GM12875 (cell line): ENCODE results near the gene SLC25A39.
"Not testable (repeated sequence)": the region's sequence is repeated elsewhere in the genome, so short reads cannot be mapped to it uniquely, and the experiment has no call there.

Source experiments
- H3K4me3 ChIP-seq: one replicate; pipeline ENCODE4 v1.5.1; 2011; ENCODE audit warnings: low read depth, low read length, control low read depth
- TF ChIP-seq, protein P1 (sequence below): IDR thresholded peaks from 2 replicates; pipeline ENCODE4 v1.5.1; 2011; ENCODE audit warnings: low read depth, mild to moderate bottlenecking, control low read depth, inconsistent platforms, low read length, moderate library complexity, borderline replicate concordance; ENCODE audit not compliant: insufficient read depth

The SLC25A39 gene

DNA sequence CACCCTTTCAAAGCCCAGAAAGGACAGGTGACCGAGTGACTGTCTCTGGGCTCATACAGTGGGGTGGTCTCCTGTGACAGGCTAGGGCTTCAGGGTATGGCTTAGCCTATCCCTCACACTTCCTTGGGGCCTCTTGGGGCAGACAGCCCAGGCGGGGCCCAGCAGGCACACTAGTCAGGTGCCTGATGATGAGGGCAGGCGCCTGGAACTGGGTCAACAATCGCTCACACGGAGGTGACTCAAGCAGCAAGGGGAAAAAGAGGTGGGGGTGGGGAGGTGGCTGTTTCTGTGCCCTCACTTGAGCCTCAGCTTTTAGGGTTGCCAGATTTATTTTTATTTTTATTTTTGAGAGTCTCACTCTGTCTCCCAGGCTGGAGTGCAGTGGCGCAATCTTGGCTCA, 14.1 kb upstream of the SLC25A39 start:
- H3K4me3 ChIP-seq: no peak overlapping the region
- TF ChIP-seq, protein P1, sequence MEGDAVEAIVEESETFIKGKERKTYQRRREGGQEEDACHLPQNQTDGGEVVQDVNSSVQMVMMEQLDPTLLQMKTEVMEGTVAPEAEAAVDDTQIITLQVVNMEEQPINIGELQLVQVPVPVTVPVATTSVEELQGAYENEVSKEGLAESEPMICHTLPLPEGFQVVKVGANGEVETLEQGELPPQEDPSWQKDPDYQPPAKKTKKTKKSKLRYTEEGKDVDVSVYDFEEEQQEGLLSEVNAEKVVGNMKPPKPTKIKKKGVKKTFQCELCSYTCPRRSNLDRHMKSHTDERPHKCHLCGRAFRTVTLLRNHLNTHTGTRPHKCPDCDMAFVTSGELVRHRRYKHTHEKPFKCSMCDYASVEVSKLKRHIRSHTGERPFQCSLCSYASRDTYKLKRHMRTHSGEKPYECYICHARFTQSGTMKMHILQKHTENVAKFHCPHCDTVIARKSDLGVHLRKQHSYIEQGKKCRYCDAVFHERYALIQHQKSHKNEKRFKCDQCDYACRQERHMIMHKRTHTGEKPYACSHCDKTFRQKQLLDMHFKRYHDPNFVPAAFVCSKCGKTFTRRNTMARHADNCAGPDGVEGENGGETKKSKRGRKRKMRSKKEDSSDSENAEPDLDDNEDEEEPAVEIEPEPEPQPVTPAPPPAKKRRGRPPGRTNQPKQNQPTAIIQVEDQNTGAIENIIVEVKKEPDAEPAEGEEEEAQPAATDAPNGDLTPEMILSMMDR: no peak

DNA sequence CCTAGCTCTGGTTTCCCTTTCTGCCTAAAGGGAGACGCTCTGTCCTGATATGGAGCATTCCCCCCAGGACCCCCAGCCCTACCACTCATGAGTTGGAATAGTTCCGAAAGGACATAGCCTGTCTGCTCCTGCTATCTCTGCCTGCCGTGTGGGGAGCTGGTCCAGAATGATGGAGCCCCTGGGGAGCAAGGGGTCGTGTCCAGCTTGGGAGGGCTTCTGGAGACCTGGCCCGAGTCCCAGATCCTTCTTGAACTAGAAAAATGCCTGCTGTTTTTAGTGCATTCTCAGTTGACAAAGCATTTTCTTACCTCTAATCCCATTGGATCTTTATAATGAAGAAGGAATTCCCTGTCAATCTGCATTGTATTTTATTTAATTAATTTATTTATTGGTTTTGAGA, 11.3 kb upstream of the SLC25A39 start:
- TF ChIP-seq, protein P1: no peak
- H3K4me3 ChIP-seq: no peak overlapping the region

DNA sequence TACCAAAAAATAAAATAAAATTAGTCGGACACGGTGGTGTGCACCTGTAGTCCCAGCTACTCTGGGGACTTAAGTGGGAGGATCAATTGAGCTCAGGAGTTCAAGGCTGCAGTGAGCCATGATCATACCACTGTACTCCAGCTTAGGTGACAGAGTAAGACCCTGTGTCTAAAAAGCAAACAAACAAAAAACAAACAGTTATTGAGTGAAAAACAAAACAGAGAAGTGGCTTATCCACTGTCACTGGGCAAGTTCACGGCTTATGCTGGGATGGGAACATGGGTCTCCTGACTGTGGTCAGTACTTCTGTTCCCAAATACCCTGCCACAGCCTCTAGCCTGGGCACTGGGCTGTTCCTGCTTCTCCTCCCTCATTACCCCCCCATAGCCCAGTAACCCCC, 10.9 kb upstream of the SLC25A39 start:
- TF ChIP-seq, protein P1: no peak
- no peak overlapping the region for H3K4me3 ChIP-seq

DNA sequence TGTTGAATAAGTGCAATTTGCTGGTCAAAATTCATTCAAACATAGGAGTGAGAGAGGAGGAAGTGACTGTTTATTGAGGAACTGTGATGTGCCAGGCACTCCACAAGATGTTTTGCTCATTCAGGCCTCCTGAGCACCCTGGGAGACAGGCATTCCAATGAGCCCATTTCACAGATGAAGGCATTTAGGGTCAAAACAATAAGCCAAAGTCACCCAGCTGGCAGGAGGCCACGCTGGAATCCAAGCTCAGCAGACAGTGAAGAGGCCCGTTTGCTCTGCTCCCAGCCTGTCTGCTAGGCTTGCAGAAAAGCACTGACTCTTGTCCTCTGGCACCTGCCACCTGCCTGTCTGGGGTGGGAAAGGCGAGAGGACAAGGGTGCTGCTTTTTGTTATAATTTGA, 10.1 kb upstream of the SLC25A39 start:
- H3K4me3 ChIP-seq: no peak overlapping the region
- TF ChIP-seq, protein P1: no peak

DNA sequence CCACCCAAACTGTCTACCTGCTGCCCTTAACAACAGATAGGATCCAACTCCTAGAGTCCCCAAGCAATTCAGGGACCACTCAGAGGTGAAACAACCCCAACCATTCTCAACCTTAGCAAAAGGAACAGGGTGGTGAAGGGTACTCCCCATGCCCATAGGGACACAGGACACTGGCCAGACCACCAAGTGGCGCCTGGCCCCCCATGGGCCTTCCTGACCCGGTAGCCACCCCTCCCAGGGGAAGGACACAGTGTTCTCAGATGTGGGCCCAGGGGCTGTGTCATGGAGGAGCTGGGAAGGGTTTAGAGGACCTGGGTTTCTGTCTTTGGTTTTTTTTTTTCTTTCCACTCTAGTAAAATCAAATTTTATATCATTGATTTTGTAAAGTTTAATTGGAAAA, 9.7 kb upstream of the SLC25A39 start:
- H3K4me3 ChIP-seq: no peak overlapping the region
- TF ChIP-seq, protein P1: no peak

DNA sequence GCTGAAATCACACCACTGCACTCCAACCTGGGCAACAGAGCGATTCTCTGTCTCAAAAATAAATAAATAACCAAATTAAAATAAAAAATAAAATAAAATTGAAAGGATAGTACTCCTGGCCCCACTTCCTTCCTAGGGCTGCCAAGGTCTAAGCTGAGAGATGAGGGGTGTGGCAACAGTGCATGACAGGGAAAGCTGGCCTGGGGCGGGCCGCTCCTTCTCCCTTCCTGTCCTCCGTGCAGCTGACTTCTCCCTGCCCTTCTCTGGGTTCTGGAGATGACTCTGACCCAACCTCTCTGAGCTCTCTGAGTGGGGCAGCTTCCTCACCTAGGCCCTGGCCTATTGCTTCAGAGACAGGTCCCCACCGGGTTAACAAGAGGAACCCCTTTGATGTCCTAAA, 8.7 kb upstream of the SLC25A39 start:
- TF ChIP-seq, protein P1: no peak
- no peak overlapping the region for H3K4me3 ChIP-seq

DNA sequence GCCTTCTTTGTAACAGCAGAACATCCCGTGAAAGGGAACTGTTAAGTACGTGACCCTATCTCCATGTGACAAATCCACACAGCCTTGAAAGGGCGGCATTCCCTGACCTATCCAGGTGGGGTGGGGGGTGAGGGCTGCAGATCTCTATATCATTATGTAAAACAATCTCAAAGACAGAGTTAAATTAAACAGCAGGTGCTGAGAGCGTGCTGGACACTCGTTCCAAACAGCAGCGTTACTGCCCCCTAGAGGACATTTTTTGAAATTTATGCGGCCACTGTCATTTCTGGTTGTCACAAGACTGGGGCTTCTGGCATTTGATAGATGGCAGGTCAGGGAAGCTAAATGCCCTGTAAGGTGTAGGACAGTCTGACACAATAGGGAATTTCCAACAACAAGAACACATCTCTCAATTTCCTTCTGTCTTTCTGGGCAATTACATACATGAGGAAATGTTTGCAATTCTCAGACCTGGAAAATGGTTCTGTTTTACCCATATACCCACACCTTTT, 6.7 kb upstream of the SLC25A39 start:
- no peak overlapping the region for H3K4me3 ChIP-seq
- TF ChIP-seq, protein P1: peak; percentile 67; the same call in 1 of the 2 replicates

DNA sequence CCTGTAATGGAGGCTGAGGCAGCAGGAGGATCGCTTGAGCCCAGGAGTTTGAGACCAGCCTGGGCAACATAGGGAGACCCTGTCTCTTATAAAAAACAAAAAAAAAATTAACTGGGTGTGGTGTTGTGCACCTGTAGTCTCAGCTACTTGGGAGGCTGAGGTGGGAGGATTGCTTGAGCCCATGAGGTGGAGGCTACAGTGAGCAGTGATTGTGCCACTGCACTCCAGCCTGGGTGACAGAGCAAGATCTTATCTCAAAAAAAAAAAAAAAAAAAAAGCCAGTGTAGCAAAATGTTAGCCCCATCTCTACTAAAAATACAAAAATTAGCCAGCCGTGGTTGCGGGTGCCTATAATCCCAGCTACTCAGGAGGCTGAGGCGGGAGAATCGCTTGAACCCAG, 5.6 kb upstream of the SLC25A39 start:
- H3K4me3 ChIP-seq: not testable (repeated sequence)

DNA sequence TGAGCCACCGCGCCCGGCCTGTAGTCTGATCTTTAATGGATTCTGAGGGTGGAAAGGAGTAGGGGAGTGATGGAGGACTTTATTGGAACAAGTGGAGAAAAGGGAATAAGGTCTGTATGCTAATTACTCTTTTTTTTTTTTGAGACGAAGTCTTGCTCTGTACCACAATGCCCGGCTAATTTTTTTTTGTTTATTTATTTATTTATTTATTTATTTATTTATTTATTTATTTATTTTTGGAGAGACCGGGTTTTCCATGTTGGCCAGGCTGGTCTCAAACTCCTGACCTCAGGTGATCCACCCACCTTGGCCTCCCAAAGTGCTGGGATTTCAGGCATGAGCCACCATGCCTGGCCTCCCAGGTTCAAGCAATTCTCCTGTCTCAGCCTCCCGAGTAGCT, 4.9 kb upstream of the SLC25A39 start:
- H3K4me3 ChIP-seq: not testable (repeated sequence)
